NCI-H187 (cell line): Measurements from ENCODE around the gene PUS10.
"Not testable (repeated sequence)": the region's sequence is repeated elsewhere in the genome, so short reads cannot be mapped to it uniquely, and the experiment has no call there.

ENCODE experiments used
- DNase-seq, 2 experiments: peaks; one replicate each; lab custom pipeline; 2025; lab: John Stamatoyannopoulos, UW

PUS10 gene

GRCh38 chr2:60932954-60933353 is 85.1 kb downstream of the PUS10 start:
- no peak for DNase-seq

- DNase-seq: not testable (repeated sequence)
Measured at GRCh38 chr2:60932061-60932460, 86.0 kb downstream of the PUS10 start.

GRCh38 chr2:60926741-60927552 is 91.1 kb downstream of the PUS10 start:
- DNase-seq: no peak

- peak; percentile 14 to 53 for DNase-seq
Measured at GRCh38 chr2:60925994-60926740, 91.9 kb downstream of the PUS10 start.

- DNase-seq: no peak
Measured at GRCh38 chr2:60907329-60907728, 110.7 kb downstream of the PUS10 start.

GRCh38 chr2:60906395-60906794 is 111.7 kb downstream of the PUS10 start:
- DNase-seq: no peak

GRCh38 chr2:60905867-60906266 is 112.2 kb downstream of the PUS10 start:
- not testable (repeated sequence) for DNase-seq

GRCh38 chr2:60901296-60901695 is 116.8 kb downstream of the PUS10 start:
- DNase-seq: not testable (repeated sequence)

- no peak for DNase-seq
Measured at GRCh38 chr2:60899892-60900249, 118.2 kb downstream of the PUS10 start.

- no peak for DNase-seq
Measured at GRCh38 chr2:60899230-60899891, 118.7 kb downstream of the PUS10 start.

- DNase-seq: no peak
Measured at GRCh38 chr2:60898567-60898966, 119.5 kb downstream of the PUS10 start.
